Measurements from ENCODE around the gene RABGGTA.
A peak's percentile ranks its signal among the peaks of the same experiment; 100 is the strongest.
"Not testable (repeated sequence)": the region's sequence is repeated elsewhere in the genome, so short reads cannot be mapped to it uniquely, and the experiment has no call there.

The RABGGTA gene

DNA sequence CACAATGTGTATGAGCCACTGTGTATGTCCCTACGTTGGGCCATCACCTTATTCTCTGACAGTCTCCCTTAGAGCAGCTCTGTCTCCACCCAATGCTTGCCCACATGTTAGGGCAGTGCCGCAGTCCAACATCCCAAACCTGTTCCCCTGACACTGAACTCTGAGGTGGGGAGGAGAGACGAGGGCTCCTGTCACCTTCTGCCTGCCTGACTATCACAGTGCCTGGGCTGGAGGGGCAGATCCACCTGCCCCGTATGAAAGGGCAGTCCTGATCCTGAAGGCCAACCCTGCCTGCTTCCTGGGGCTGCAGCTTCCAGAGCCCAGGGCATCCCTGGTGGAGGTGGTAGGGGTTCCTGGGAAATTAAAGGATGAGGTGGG, 10.6 kb downstream of the RABGGTA start:
- DNase-seq (ENCODE audit: low read depth in 2 of 2) = no peak

DNA sequence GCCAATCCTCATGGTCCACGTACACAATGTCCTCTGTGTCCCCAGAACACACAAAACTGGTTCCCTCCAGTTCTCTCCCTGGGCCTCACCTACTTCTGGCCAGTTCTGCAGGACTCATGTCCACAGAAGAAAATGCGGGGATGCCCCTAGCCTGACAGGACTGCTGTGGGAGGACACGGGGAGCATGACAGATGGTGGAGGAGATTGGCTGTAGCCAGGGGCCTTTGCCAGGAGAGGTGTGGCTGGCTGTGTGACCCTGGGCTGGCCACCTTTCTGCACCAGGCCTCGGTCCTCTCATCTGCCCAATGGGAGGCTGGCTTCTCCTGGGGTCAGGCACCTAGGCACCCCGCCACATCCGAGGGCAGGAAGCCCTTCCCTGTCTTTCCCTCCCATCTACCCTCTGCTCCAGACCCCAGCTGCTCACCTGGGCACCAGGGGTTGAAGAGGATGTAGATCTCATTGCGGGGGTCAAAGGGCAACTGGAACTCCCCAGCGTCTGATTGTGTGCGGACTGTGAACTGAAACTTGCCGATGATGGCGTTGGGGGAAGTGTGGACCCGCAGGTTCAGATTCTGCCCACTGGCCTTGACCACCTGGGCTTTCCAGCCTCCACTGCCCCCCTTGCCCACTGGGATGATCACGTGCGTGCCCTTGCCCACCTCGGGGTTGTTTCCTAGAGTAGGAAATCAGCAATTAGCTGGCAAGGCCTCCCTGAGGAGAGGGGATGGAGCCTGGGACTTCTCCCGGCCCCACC, 11.2 kb downstream of the RABGGTA start:
- no peak for DNase-seq (ENCODE audit: low read depth in 2 of 2)

DNA sequence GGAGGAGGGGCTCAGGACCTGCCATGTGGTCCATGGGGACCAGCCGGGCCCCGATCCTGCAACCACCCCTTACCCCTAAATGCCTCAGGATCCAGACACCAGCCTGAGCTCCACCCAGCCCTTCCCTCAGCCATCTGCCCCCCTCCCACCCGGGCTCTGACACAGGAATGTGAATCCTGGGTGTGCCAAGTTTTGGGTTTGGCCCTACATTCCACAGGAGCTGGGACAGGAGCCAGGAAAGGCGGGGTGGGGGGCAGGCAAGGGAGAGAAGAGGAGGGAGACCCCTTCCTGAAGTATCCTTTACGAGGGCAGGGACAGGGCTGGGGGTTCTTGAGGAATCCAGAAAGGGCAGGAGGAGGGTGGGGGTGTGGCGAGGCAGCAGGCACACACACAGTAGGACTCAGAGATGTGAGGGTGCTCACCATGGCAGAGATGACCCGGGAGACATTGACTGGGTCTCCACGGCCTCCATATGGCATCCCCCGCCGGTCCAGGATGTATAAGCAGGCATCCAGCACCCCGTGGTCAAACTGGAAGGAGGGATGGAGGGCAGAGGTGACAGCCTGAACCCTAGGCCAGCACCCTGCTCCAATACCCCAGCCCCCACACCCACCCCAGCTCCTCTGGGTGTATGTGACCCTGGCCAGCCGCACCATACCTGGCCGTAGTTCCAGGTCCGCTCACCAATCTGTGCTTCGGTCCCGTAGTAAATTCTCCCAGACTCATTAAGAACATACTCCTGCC, 11.9 kb downstream of the RABGGTA start:
- no peak for DNase-seq (ENCODE audit: low read depth in 2 of 2)

DNA sequence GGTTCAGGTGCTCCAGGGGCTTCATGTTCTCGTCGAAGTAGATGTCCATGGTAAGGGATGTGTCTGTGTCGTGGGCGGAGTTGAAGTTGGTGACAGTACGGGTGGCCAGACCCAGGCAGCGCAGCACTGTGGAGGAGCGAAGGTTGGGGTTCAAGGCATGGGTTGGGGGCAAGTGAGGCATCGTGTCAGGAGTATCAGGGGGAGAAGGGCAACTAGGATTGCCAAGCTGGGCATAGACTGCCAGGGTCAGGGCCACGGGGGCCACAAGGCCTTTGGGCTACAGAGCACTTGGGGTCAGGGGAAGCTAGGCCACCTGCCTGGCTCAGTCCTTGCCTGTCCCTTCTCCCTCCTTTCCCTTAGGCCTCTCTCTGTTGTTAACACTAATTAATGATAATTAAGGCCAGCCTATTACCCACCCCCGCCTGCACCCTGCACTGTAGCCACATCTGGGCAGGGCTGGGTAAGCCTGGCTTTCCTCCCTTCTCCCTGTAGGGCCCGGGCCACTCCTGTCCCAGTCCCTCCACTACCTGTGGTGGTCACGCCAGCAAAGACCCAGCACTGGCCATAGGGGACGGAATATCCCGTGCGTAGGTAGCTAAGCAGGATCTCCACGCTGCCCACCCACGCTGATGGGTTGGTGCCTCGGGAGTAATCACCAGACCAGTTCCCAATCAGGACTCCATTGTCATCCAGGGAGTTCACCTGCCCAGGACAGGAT, 12.7 kb downstream of the RABGGTA start:
- DNase-seq (ENCODE audit: low read depth in 2 of 2) = no peak

DNA sequence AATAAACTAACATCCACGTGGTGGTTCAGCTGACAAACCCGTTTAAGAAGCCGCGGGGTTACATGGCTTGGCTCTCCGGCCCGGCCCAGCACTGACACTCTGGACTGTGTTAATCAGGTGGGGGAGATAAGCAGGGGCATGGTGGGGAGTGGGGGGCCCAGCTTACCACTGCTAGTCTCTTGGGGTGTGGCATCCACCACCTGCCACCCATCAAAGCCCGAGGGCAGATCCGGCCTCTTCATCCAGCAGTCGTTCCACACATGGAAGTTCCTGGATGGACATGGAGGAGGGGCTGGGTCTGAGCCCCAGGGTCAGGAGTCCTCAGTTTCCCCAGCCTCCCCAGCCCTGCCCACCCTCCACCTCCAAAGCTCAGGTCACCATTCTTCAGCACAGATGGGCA, 13.3 kb downstream of the RABGGTA start:
- DNase-seq (ENCODE audit: low read depth in 2 of 2) = no peak

DNA sequence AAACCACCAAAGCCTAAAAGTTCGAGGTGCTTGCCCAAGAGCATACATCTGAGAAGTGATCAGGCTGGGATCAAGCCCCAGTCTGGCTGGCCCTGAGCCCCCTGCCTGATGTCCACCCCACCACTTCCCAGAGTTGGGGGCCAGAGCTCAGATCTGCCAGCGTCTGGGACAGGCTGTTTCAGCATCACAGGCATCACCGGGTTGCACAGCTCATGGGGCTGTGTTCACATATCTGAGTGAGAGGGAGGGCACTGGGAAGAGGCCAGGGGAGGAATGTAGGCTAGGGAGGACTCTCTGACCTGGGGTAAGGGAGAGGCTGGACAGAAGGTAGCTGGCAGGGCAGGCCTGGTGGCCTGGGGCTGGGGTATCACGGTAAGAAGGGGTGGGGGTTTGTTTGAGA, 14.4 kb downstream of the RABGGTA start:
- DNase-seq (ENCODE audit: low read depth in 2 of 2) = no peak

DNA sequence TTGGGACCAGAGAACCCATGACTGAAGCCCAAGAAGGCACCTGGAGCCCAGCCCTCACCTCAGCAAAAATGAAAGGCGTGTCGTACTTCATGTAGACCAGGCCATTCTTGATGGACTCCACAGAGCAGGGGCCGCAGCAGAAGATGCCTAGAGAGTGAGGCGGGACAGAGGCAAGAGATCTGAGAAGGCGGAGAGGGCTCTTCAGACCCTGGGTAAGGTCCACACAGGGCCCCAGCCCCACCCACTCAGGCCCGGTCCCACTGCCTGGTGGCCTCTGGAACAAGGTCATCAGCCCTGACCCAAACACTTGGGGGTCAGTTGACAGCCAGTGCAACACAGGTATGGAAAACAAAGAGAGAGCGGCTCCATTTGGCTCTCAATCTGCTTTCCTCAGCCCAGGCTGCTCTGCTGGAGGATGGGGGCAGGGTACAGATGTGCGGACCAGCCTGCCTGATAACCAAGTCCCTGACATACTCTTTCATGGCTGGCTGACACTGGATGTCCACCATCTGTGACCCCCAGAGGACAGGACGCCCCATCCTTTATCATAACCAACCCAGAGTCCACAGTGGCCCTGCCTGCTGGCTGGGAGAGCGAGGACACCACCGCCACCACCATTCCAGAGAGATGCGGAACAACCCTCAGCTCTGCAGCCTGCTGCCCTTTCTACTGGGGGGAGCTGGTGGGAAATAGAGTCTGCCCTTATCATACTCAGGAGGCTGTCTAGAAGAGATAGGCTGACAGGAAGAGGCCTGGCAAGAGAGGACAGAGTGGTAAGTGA, 15.3 kb downstream of the RABGGTA start:
- DNase-seq (ENCODE audit: low read depth in 2 of 2) = no peak

DNA sequence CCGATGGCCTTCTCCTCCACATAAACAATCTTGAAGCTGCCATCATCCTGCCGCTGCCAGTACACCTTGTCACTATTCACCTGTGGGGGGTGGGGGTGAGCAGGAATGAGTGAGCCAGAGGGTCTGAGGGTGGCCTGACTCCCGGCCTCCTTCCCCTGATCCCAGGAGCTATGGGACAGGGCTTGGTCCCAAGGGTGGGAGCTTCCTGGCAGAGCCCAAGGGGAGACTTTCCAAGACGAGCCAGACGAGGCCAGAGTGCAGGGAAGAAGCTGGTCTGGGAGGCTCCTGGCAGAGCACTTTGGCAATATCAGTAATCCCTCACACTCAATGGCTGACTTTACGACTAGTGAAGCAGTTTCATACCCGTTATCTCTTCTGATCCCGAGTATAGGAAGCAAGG, 16.0 kb downstream of the RABGGTA start:
- no peak for DNase-seq (ENCODE audit: low read depth in 2 of 2)

DNA sequence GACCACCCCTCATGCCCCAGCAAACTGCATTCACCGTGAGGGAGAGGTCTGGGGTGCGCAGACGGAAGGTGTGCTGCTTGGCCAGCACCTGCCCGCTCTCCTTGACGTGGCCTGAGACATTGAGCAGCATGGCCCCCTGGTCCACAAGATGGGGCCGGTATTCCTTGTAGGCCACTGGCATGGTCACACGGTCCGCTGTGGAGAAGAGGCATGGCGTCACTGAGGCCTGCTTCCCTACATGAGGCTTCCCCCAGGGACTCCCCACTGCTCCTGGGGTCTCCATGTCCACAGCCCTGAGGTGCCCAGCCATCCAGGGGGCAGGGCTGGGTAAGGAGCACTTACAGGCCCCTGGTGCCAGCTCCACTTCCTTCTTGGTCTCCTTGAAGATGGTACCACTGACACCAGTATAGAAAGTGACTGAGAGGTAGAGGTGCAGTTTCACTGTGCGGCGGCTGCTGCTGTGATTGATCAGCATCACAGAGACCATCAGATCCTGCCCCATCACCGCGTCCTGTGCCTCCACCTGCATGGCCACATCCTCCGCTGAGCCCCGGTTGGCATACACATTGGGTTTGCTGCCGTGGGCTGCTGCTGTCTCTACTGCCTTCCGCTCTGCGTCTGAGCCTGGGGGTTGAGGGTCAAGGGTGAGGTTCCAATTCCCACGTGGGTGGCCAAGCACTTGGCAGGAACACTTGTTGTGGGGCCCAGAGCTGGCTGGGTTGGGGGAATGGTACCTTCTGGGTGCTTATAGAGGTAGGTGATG, 16.6 kb downstream of the RABGGTA start:
- no peak for DNase-seq (ENCODE audit: low read depth in 2 of 2)

DNA sequence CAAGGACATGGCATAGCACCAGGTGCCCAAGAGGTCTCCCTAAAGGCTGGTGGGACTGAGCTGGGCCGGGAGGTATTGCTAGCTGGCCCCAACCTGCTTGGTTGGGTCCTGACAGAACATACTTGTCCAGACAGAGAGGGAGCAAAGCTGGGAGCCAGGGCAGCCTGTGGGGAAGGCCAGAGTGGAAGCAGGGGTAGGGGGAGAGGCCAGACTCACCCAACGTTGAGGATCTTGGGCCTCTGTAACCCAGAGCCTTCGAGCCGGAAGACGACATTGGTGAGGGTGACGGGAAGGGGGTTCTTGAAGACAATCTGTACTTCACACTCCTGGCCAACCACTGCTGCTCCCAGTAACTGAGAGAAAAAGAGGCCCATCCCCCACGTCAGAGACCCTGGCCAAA, 17.5 kb downstream of the RABGGTA start:
- DNase-seq (ENCODE audit: low read depth in 2 of 2) = no peak

DNA sequence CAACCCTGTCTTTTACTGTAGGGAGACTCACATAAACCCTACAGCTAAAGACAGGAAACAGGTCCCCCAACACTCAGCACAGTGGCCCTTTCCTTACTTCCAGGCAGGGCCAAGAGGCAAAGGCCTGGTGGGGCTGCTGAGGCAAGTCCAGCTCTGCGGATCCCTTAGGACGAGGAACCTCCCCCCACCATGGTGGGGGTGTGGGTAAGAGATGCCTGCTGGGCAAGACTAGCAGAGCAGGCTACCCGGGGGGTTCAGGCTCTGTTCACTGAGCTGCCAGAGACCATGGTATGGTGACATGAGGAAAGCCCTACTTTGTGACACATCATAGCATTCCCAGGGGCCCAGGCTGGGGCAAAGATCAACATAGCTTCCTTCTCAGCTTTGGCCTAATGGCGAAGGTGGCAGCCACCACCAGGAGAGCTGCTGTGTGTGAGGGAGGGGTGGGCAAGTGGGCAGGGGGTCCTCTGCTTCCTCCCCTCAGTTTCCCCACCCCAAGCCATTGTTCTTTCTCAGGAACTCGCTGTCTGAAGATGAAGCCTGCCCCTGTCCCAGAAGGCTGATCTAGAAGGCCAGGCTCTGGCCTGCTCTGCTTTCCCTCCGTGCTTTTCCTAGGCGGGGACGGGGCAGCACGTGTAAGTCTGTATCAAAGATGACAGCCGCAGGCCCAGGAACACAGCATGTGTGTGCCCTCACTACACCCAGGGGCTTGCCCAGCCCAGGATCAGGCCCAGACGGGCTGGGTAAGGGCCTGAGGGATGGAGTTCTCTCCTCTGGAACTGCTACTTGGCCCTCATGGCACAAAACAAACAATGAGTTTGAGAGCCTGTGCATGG, 18.9 kb downstream of the RABGGTA start:
- no peak for DNase-seq (ENCODE audit: low read depth in 2 of 2)

DNA sequence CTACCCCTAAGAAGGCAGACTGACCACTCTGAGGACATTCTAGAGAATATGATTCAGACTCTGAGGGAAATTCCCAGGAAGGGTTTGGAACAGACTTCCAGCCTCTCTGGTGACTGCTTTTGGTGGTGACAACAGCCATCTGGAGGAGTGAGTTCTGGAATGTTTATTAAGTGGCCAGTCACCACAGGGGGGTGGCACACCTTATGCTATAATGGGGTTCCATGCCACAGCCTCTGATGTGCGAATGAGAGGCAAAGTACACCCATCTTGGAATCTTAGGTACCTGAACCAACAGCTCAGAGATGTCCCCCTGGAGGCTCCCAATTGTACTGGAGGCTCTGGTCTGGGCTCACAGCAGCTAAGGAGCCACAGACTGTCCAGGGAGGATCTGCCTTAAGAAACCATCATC, 19.5 kb downstream of the RABGGTA start:
- no peak for DNase-seq (ENCODE audit: low read depth in 2 of 2)

DNA sequence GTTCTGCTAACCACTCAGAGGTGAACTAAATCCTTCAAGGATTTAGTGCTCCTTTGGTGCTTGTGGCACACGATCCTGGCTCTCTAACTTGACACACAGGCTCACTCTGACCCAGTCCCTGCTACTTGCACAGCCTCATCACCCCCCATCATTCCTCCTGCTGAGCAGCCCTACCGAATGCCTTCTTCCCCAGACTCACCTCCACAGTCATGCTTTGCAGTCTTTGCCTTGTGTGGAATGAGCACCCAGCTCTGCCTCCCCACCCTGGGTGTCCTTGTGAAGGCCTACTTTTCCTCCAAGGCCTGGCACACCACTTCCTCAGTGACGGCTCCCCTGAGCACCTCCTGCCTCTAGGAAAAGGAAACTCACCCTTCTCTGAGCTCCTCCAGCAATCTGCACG, 21.0 kb downstream of the RABGGTA start:
- DNase-seq (ENCODE audit: low read depth in 2 of 2) = no peak

DNA sequence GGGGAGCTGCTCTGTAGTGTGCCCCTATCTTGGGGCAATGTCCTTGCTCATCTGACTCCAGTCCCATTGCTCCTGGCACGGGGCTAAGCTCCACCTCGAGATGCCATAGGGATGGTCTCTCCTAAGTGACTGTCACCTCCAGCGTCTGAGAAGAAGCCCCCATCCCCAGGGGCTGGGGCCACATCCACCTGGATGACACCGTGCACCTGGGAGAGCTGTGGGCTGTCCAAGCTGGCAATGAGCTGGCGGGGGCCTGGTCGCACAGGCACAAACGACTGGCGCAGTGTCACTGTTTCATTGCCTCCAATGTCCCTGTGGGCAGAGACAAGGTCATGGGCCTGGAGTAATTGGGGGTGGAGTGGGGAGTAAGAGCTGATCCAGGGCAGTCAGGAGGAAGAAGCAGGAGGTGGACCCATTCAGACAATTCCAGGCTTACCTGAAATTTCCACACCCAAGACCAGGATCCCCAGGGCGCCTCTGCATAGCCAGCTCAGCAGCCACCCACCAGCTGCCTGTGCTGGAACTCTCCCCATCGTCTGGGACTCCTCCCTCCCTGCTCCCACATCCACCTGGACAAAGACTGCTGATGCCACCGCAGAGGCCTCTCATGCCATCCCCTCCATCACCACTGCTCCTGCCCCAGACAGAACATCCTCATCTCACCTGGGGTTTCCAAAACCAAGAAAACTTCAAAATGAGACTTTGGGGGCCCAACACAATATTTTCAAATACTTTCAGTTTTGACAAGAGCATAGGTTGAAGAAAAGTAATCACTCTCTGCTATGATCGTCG, 22.0 kb downstream of the RABGGTA start:
- DNase-seq (ENCODE audit: low read depth in 2 of 2) = no peak

DNA sequence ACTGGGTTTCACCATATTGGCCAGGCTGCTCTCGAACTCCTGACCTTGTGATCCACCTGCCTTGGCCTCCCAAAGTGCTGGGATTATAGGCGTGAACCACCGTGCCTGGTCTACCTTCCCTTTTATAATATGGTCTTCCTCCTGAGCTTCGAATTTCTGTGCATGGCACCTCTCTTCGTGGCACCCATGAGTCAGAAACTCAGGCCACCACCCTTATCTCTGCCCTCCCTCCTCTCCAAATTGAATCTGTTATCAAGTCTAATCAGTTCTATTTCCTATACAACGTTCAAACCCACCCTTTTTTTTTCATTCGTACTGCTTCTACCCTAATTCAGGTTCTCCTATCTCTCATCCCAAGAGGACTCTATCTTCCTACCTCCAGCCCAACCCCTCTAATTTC, 24.0 kb downstream of the RABGGTA start:
- DNase-seq (ENCODE audit: low read depth in 2 of 2) = no peak

DNA sequence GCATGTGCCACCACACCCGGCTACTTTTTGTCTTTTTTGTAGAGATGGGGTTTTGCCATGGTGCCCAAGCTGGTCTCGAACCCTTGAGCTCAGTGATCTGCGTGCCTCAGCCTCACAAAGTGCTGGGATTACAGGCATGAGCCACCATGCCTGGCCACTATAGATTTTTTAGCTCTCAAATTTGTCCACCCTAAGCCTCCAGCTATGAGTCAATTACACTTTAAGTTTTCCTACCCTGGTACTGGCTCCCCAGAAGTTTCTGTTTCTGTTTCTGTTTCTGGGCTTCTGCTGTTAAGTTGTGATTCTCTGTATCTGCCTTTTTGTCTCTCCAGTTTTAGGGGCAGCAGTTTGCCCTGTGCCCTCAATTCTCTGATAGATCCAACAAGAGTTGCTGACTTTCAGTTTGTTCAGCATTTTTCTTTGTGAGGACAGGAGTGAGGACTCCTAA, 24.6 kb downstream of the RABGGTA start:
- no peak for DNase-seq (ENCODE audit: low read depth in 2 of 2)

DNA sequence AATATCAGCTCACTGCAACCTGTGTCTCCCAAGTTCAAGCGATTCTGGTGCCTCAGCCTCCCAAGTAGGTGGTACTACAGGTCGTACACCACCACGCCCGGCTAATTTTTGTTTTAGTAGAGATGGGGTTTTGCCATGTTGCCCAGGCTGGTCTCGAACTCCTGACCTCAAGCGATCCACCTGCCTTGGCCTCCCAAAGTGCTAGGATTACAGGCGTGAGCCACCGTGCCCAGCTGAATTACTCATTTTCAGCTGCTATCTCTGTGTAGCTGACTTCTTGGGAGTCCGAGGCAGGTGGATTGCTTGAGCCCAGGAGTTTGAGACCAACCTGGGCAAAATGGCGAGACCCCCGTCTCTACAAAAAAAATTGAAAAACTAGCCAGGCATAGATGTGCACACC, 26.0 kb downstream of the RABGGTA start:
- DNase-seq (ENCODE audit: low read depth in 2 of 2) = not testable (repeated sequence)

DNA sequence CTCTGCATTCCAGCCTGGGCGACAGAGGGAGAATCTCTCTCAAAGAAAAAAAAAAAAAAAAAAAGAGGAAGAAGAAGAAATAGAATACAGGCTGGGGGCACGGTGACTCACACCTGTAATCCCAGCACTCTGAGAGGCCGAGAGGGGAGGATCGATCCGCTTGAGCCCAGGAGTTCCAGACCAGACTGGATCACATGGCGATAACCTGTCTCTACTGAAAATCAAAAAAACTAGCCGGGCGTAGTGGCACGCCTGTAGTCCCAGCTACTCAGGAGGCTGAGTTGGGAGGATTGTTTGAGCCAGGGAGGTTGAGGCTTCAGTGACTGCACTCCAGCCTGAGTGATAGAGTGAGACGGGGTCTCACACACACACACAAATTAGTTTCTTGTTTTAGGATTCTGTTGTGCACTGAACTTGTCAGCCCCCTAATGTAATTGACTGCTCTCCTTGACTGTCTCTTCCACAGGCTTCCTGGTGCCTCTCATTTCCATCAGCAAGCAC, 28.0 kb downstream of the RABGGTA start:
- no peak for DNase-seq (ENCODE audit: low read depth in 2 of 2)

DNA sequence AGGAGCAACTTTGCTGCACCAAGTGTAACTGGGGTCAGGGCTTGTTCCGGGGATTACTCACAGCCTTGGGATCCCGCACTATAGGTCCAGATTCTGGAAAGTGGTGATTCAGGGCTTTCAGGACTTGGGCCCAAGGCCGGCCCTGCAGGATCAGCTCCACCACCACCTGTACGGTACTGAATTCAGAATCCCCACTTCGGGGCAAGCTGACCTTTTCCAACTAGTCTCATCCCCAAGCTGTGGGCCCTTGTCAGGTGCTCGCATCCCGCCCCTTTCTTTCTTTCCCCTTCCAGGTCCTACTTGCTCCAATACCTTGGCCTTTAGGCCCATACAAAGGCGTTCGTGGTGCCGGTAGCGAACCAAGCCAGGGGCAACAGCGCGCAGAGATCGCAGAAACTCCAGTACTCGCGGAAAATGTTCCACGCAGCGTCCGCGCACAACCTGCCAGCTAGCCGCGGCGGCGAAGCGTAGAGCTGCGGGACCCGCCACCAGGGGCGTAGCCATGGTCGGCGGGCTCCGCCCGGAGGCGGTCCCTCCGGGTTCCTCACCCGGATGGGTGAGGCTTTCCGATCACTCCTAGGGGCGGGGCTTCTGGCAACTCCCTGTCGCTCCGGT, 29.5 kb downstream of the RABGGTA start:
- peak; percentile 90 to 92 for DNase-seq (ENCODE audit: low read depth in 2 of 2)

Measured in activated CD4-positive, alpha-beta T cell treated with anti-CD3 and anti-CD28 coated beads for 24 hours (primary cell).